ENCODE measurements around the gene LMX1A. TPM values are rescaled to one million over a fixed set of nuclear protein-coding genes. Genes with fewer than 3 reads are reported as not detected.

The LMX1A gene
- total RNA-seq, 1 experiment from 2014 or later, result not detected

DNA sequence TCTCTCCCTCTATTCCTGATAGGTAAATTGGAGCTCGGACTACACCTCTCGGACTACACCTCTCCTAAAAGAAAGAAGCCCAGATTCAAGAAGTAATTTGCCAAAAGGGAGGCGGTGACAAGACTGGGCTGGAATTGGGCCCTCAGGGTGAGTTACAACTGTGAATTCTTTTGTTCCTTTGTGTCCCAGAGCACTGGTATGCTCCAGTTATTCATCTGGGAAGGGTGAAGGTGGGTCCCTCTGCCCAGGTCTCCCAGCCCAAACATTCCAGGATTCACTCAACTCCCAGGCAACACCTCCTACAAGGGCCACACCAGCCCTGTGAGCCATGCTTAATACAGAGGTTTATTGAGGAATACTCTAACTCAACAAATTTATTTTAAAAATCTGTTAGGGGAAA is 69.2 kb downstream of the LMX1A start:
- Histone ChIP-seq H3K9me3 (ENCODE audit: control insufficient read depth, insufficient read depth, low read depth, low read length) (no peaks in the 10 kb centered on the region), H3K4me3 (ENCODE audit: low read depth in 2 of 2, low read length in 2 of 2) (no peak overlapping the region), H3K27me3 (ENCODE audit: control insufficient read depth, insufficient read depth, low read length) (no peaks in the 10 kb centered on the region), H3K36me3 (ENCODE audit: control insufficient read depth, insufficient read depth, low read length) (no peaks in the 10 kb centered on the region), H3K4me1 (ENCODE audit: control insufficient read depth, insufficient read depth, low read length) (no peaks in the 10 kb centered on the region), H3K27ac (ENCODE audit: low read length) (no peak overlapping the region)
- in situ Hi-C loops (cut with HindIII; ENCODE audit: low pct_unique_long_range_greater_than_20kb, low sequenced_read_pairs), result no loop called here
- intact Hi-C loops (cut with micrococcal nuclease; ENCODE audit: unreplicated experiment), result no loop called here
- ChIA-PET POLR2A (no interaction called here), CTCF (no interaction called here)
- ATAC-seq (no peak), DNase-seq (ENCODE audit: low read depth, low spot score) (no peak)
- no TSS peak for BruUV-seq (replicated peaks)
- no peak for TF ChIP-seq TCF7L2 (IDR thresholded peaks at IDR 0.05; ENCODE audit: low read depth, low read length)
- TF ChIP-seq, protein P1, sequence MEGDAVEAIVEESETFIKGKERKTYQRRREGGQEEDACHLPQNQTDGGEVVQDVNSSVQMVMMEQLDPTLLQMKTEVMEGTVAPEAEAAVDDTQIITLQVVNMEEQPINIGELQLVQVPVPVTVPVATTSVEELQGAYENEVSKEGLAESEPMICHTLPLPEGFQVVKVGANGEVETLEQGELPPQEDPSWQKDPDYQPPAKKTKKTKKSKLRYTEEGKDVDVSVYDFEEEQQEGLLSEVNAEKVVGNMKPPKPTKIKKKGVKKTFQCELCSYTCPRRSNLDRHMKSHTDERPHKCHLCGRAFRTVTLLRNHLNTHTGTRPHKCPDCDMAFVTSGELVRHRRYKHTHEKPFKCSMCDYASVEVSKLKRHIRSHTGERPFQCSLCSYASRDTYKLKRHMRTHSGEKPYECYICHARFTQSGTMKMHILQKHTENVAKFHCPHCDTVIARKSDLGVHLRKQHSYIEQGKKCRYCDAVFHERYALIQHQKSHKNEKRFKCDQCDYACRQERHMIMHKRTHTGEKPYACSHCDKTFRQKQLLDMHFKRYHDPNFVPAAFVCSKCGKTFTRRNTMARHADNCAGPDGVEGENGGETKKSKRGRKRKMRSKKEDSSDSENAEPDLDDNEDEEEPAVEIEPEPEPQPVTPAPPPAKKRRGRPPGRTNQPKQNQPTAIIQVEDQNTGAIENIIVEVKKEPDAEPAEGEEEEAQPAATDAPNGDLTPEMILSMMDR (IDR thresholded peaks at IDR 0.05), result no peak
- TF ChIP-seq, protein P2, sequence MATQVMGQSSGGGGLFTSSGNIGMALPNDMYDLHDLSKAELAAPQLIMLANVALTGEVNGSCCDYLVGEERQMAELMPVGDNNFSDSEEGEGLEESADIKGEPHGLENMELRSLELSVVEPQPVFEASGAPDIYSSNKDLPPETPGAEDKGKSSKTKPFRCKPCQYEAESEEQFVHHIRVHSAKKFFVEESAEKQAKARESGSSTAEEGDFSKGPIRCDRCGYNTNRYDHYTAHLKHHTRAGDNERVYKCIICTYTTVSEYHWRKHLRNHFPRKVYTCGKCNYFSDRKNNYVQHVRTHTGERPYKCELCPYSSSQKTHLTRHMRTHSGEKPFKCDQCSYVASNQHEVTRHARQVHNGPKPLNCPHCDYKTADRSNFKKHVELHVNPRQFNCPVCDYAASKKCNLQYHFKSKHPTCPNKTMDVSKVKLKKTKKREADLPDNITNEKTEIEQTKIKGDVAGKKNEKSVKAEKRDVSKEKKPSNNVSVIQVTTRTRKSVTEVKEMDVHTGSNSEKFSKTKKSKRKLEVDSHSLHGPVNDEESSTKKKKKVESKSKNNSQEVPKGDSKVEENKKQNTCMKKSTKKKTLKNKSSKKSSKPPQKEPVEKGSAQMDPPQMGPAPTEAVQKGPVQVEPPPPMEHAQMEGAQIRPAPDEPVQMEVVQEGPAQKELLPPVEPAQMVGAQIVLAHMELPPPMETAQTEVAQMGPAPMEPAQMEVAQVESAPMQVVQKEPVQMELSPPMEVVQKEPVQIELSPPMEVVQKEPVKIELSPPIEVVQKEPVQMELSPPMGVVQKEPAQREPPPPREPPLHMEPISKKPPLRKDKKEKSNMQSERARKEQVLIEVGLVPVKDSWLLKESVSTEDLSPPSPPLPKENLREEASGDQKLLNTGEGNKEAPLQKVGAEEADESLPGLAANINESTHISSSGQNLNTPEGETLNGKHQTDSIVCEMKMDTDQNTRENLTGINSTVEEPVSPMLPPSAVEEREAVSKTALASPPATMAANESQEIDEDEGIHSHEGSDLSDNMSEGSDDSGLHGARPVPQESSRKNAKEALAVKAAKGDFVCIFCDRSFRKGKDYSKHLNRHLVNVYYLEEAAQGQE (IDR thresholded peaks at IDR 0.05; ENCODE audit: insufficient read depth in 1 of 2, low read depth in 2 of 2, low read length in 1 of 2), result no peak
- no peak for TF ChIP-seq POLR2AphosphoS5 (IDR thresholded peaks at IDR 0.05; ENCODE audit: low read depth, low read length)
- TF ChIP-seq SIN3A (IDR thresholded peaks at IDR 0.05; ENCODE audit: borderline replicate concordance, insufficient read depth, low read depth, low read length), result no peak

DNA sequence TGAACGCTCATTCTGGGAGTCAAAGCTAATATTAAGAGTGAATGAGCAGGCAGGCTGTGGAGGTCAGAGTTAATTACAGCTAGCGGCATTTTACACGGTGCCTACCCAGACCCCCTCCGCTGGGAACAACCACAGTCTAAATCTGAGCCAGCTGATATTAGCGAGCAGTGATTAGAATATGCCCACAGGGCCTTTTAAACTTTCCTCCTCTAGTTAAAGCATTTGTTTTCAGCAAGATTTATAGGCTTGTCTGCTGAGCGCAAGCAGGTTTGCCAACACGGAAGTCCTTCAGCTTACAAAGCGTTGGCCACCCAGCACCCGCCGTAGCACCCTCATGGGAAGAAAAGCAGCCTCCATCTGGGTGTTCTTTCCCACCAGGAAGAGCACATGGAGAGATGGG is 72.1 kb downstream of the LMX1A start:
- intact Hi-C loops (cut with micrococcal nuclease; ENCODE audit: unreplicated experiment), result no loop called here
- H3K4me1 ChIP-seq (ENCODE audit: control insufficient read depth, insufficient read depth, low read length), result no peaks in the 10 kb centered on the region
- no peaks in the 10 kb centered on the region for H3K36me3 ChIP-seq (ENCODE audit: control insufficient read depth, insufficient read depth, low read length)
- POLR2A ChIA-PET, result no interaction called here
- in situ Hi-C loops (cut with HindIII; ENCODE audit: low pct_unique_long_range_greater_than_20kb, low sequenced_read_pairs), result no loop called here
- TF ChIP-seq, protein P1 (IDR thresholded peaks at IDR 0.05), result no peak
- no peak for TF ChIP-seq SIN3A (IDR thresholded peaks at IDR 0.05; ENCODE audit: borderline replicate concordance, insufficient read depth, low read depth, low read length)
- TF ChIP-seq POLR2AphosphoS5 (IDR thresholded peaks at IDR 0.05; ENCODE audit: low read depth, low read length), result no peak
- TF ChIP-seq, protein P2 (IDR thresholded peaks at IDR 0.05; ENCODE audit: insufficient read depth in 1 of 2, low read depth in 2 of 2, low read length in 1 of 2), result no peak
- no peak for TF ChIP-seq TCF7L2 (IDR thresholded peaks at IDR 0.05; ENCODE audit: low read depth, low read length)
- H3K27me3 ChIP-seq (ENCODE audit: control insufficient read depth, insufficient read depth, low read length), result no peaks in the 10 kb centered on the region
- no peak for ATAC-seq
- no peak overlapping the region for H3K27ac ChIP-seq (ENCODE audit: low read length)
- no peak for DNase-seq (ENCODE audit: low read depth, low spot score)
- CTCF ChIA-PET, result no interaction called here
- no peaks in the 10 kb centered on the region for H3K9me3 ChIP-seq (ENCODE audit: control insufficient read depth, insufficient read depth, low read depth, low read length)
- no peak overlapping the region for H3K4me3 ChIP-seq (ENCODE audit: low read depth in 2 of 2, low read length in 2 of 2)
- BruUV-seq (replicated peaks), result no TSS peak

Measured in Panc1 (cell line).